Measurements from ENCODE around the gene MDFI.

- TF ChIP-seq CTCF (IDR thresholded peaks at IDR 0.05) (no peak), POLR2AphosphoS2 (conservative IDR thresholded peaks at IDR 0.05; ENCODE audit: low read length) (no peak), USF2 (IDR thresholded peaks at IDR 0.05) (no peak), SMC3 (IDR thresholded peaks at IDR 0.05) (no peak), EP300 (IDR thresholded peaks at IDR 0.05) (no peak), CBX2 (IDR thresholded peaks at IDR 0.05; ENCODE audit: borderline replicate concordance, low read depth) (no peak), TFCP2L1 (CRISPR knock-in tag; IDR thresholded peaks at IDR 0.05) (no peak), KDM1A (IDR thresholded peaks at IDR 0.05; ENCODE audit: low read depth) (no peak), POLR2A (IDR thresholded peaks at IDR 0.05; ENCODE audit: low read length) (no peak), NR3C1 (IDR thresholded peaks at IDR 0.05) (no peak), CEBPB (IDR thresholded peaks at IDR 0.05) (no peak)
These were observed 57.6 kb downstream of the MDFI start for GRCh38 chr6:41695825-41696224.
